NCI-H1417 (cell line): ENCODE data around the gene DISP3.
A peak's percentile ranks its signal among the peaks of the same experiment; 100 is the strongest.

Experiments
- DNase-seq, 3 experiments: peaks; one replicate each; lab custom pipeline; 2025; lab: John Stamatoyannopoulos, UW

Gene DISP3

DNA sequence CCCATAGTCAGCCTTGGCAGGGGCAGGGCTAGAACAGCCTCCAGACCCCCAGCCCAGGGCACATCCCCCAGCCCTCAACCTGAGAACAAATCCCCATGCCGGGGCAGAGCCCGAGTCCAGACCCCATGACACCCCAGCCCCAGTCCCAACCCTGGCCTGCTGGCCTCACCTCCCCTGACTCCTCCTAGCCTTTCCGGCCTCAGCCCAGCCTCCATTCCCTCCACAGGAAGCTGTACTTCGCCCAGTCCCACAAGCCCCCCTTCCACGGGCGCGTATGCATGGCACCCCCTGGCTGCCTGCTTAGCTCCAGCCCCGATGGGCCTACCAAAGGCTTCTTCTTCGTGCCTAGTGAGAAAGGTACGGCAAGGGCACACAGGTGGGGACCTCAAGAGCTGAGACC, 50.4 kb downstream of the DISP3 start:
- no peak for DNase-seq

DNA sequence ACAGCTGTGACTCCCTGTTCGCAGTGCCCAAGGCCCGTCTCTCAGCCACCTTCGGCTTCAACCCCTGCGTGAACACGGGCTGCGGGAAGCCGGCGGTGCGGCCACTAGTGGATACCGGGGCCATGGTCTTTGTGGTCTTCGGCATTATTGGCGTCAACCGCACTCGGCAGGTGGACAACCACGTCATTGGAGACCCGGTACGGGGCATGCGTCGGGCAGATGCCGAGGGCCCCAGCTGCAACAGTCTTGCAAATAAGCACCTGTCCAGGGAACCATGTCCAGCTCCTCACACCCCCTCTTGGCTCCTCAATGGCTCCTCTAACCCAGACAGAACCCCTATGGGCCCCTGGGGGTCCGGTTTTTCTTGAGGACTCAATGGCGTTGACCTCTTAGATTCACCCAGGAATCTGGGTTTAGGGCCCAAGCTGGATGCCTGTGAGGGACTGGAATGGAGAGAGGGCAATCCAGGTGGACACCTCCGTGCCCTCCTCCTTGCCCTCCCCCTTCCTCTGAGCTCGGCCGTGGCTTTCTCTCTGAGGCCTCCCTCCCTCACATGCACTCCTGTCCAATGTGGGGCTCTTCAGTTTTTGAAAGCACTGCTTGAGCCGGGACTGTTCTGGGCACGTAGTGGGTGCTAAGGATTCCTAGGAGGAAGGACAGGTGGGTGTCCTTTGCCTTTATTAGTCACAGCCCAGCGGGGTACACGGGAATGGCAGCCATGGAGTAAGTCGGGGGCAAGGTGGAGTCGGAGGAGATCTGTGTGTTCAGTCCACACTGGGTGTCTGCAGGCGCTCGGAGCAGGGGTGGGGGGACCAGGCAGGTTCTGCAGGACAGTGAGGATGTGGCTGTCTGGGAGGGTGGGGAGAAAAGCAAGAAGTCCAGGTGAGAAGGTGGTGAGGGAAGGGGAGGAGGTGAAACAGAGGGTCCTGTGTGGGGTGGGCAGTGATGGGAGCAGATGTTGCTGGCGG, 51.1 kb downstream of the DISP3 start:
- no peak for DNase-seq

DNA sequence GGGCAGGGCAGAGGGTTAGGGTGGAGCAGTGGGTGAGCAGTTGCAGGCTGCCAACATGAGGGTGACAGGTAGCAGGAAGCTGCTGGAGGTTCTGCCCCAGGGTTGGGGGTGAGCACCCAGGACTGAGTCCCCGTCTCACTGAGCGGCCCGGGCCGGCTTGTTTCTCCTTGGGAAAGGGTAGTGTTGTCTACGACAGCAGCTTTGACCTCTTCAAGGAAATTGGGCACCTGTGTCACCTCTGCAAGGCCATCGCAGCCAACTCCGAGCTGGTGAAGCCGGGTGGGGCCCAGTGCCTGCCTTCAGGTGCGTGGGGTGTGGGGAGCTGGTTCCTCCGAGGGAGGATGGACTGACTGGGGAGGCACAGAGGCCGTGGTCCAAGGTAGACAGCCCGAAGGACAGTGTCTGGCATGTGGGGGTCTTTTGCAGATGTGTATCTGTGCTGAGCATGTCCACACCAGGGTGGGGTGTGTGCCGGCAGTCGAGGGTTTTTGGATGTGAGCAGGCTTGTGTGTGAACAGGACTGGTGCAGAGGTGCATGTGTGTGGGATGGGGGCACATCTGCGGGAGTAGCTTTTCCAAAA, 51.9 kb downstream of the DISP3 start:
- no peak for DNase-seq

DNA sequence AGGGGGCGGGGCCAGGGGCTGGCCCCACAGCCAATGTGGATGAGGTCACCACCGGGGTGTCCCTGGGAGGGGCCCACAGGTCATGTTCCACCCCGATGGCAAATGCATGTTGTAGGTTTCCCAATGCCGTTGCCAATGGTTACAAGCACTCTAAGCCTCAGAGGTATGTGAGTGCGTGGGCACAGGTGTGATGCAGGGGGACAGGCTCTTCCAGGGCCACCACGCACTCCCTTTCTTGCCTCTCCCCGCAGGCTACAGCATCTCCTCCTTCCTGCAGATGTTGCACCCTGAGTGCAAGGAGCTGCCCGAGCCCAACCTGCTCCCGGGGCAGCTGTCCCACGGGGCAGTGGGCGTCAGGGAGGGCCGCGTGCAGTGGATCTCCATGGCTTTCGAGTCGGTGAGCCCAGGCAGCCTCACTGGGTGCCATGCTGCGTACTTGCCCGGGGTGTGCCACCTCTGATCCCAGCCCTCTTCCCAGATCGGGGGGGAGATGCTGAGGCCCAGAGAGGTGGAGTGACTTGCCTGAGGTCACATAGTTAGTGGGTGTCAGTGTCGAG, 52.4 kb downstream of the DISP3 start:
- peak in 1 of 3 experiments; percentile 9 for DNase-seq

DNA sequence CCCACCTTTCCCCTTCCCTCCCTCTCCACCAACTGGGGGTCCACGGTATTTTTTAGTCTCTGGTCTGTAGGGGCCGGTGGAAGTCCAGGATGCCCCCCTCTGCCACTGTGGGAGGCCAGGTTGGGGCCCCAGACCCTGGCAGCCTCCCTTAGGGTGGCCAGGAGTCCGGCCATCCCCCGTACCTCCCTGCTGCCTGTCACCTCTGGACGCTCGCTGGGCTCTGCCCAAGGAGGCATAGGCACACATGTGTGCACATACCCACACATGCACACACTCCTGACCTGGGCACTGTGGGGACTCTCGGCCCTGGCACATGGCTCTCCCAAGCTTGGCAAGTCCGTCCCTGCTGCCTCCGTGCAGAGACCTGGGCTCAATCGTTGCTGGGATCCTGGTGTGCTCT, 53.0 kb downstream of the DISP3 start:
- no peak for DNase-seq

DNA sequence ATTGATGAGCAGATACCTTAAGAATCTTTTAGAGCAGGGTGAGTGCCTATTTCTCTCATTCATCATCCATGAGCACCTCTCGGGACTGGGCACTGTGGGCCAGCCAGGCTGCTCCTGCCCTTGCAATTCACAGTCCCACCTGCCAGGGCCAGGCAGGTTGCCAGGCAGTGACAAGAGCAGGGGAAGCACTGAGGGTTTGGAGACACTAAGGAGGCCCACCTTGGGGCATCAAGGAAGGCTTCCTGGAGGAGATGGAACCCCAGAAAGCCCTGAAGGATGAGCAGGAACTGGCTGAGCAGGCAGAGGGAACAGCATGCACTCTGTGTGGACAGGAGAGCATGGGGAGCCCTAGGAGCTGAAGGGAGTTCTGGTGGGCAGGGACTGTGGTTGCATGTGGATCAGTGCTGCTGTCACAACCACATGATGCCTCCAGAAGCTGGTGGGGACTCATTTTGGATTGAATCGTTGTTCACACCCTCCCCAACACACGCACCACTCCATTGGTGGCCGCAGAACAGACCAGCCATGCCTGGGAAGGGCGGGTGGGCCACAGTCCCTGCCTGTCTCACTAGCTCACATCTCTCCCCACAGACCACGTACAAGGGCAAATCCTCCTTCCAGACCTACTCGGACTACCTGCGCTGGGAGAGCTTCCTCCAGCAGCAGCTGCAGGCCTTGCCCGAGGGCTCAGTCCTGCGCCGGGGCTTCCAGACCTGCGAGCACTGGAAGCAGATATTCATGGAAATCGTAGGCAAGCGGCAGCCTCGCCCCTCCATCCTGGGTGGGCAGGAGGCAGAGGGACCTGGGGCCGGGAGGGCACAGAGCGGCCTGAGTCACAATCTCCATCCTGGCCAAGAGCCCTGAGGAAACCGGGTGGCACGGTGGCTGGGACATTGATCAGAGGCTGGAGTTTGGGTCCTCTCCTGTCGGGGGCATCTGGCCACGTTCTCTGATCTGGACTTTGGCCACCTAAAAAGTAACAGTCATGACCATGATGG, 55.1 kb downstream of the DISP3 start:
- no peak for DNase-seq

DNA sequence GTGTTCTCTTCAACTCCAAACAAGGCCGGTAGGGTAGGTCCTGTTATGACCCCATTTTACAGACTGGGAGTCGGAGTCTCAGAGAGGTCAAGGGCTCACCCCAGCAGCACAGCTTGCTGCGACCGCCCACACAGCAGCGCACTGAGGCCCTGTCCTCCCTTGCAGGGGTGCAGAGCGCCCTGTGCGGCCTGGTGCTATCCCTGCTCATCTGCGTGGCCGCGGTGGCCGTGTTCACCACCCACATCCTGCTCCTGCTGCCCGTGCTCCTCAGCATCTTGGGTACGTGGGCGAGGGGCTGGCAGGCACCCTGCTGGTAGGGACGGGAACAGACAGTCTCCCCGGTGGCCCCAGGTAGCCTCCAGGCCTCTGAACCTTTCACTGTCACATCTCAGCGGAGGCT, 55.9 kb downstream of the DISP3 start:
- DNase-seq = no peak

DNA sequence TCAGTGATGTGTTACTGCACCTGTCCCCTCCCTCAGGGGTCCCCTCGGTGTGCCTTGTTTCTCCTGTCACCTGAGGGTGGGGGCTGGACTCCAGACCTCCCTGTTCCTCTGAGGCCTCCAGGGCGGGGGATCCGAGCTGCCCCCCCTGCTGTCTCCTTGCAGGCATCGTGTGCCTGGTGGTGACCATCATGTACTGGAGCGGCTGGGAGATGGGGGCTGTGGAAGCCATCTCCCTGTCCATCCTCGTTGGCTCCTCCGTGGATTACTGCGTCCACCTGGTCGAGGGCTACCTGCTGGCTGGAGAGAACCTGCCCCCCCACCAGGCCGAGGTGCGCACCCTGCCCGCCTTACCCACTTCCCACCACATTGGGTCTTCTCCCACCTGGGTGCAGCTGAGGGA, 56.4 kb downstream of the DISP3 start:
- no peak for DNase-seq

DNA sequence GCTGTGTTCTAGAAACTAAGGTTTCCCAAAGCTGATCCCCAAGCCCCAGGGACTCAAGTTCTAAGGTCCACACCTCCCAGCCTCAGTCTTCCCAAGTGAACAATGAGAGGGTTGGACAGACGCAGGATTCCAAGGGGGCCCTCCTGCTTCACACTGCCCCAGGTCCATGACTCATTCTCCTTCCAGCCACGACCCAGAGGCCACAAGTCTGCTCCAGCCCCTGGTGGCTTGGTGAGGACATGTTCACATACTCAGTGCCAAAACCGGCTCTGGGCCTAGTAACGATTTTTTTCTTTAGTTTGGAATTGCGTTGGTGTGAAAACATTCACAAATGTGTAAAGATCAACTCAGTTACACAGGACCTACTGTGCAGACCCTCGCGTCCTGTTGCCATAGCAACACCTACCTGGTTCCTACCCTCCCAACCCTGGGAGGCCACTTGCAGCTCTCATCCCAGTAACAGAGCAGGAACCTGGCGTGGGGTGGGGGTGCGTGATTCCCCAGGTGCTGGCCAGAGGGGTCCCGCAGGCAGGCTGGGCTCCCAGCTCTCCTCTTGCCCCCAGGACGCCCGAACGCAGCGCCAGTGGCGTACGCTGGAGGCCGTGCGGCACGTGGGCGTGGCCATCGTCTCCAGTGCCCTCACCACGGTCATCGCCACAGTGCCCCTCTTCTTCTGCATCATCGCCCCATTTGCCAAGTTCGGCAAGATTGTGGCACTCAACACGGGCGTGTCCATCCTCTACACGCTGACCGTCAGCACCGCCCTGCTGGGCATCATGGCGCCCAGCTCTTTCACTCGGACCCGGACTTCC, 57.0 kb downstream of the DISP3 start:
- DNase-seq = no peak

DNA sequence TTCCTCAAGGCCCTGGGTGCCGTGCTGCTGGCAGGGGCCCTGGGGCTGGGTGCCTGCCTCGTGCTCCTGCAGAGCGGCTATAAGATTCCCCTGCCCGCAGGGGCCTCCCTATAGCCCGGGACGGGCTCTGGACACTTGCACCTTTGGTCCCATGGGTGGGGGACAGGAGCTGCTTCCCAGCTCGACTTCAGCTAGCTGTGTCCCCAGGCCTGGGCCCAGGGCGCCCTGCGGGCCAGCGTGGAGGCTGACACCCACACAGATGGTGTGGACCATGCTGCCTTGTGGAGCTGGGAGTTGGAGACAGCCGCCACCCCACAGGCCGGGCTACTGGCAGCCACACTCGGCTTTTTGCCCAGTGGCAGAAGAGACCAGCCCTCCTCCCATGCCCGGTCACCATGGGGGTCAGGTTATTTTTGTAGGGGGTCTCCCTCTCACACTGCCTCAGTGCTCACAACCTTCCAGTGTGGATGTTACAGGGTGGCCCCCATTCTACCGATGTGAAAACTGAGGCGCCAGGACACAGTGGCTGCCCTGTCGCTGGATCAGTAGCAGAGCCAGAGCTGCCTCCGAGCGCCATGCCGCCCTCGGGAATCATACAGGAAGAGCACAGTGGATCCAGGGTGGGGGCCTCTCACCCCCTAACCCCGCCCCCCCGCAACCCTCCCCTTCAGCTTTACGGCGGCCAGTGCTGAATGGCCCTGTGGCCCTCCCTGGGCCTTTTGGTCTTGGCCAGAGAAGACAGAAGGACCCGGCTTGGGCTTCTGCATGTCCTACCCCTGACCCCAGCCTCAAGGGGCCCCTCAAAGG, 57.8 kb downstream of the DISP3 start:
- no peak for DNase-seq

DNA sequence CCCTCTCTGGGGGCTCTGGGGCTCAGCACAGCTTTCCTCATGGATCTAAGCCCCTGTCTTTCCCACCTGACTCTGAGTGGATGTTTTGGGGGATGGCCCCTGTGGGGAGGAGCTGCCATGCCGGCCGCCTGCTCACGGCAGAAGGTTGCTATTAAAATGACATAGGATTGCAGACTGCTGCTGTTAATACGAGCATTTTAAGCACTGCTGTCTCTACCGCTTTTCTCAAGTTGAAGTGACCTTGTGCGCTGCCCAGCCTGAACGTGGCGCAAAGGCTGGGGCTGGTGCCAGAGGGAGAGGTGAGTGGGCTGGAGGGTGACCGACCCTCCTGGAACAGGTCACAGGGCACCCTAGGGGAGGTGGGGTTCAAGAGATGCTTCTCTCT, 58.4 kb downstream of the DISP3 start:
- DNase-seq = no peak

DNA sequence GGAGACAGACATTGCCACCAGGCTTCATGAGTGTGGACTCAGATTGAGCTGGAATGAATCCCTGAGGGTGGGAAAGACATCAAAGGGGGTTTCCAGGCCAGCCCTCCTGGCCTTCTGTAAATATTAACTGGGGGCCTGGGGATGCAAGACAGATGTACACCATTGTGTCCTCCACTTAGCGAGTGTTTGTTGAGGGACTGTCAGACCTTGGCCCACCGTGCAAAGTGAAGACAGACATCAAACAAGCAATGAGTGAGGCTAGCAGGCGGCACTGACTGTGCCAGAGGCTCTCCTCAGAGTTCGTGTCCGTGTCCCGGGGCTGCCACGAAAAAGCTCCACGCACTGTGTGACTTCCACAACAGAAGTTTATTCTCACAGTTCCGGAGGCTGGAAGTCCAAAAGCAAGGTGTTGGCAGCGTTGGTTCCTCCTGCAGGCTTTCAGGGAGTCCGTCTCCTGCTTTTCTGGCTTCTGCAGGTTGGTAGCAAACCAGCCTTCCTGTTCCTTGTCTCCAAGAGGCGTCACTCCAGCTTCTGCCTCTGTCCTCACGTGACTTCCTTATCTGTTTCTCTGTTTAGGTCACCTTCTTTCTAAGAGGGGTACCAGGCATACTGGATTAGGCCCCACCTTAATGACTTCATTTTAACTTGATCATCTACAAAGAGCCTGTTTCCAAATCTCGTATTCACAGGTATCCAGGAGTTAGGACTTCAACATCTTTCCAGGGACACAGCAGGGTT, 59.1 kb downstream of the DISP3 start:
- no peak for DNase-seq

DNA sequence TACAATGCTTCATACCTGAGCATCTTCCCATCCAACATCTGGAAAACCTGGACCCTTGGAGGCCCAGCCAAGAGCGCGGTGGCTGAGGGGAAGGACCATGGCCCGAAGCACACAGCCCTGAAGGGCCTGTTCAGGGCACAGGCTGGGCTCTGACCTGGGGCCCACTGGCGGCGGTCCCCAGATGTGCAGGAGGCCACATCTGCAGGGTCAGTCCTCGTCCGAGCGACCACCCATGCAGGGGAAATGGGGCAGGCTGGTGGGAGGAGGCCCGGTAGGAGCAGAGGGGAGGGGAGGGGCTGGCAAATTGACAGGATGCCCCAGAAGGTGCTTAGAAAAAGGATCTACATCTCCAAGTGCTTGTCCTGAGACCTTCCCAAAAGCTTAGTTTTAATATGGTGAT, 59.9 kb downstream of the DISP3 start:
- no peak for DNase-seq

DNA sequence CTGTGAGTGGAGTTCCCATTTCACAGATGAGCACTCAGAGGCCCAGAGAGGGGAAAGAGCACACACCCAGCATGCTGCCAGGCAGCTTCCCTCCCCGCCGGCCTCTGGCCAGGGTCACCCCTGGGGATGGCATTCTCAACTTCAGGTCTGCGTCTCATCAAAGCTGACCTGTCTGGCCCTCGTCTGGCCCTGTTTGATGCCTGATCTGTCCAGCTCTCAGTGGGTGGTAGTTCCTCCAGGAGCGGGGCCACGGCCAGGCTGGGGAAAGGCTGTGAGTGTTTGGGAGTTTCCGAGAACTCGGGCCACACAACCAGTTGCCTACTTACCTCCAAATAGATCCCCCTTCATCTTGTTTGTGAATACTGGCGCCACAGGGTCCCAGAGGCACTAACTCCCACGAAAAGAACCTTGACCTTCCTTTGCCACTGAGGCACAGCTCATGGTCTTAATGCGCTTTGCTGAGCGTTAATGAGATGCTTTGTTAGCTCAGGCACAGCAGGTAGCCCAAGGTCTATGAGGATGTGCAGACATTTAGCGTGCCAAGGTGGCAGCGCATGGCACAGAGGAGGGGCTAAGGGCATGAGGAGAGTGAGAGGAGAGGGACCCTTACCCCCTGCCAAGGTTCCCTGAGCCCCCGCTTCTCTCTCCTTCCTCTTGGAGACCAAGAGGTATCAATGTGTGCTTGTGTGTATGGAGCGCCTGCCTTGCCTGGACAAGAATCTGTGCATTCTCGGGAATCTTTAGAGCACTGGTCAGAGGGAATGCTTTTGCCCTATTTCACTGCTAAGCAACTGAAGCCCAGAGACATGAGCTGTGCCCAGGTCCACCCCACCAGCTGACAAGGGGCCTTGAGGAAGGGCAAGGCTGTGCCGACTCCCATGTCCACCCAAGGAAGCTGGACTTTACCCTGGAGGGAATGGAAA, 61.2 kb downstream of the DISP3 start:
- DNase-seq = peak in 2 of 3 experiments; percentile 20 to 66

DNA sequence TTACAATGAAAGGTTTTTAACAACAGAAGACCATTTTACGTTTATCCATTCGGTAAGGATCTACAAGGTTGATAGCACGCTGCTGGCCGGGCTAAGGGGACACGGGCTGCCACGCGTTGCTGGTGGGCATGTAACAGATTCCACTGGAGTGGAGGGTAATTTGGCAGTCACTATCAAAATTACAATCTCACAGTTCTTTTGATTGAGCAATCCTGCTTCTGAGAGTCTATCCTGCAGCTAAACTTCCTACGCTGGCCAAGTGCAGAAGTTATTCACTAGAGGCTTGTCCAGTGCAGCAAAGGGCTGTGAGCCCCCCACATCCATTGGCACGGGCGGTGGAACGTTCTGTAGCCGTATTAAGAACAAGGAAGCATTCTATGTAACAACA, 61.8 kb downstream of the DISP3 start:
- no peak for DNase-seq

DNA sequence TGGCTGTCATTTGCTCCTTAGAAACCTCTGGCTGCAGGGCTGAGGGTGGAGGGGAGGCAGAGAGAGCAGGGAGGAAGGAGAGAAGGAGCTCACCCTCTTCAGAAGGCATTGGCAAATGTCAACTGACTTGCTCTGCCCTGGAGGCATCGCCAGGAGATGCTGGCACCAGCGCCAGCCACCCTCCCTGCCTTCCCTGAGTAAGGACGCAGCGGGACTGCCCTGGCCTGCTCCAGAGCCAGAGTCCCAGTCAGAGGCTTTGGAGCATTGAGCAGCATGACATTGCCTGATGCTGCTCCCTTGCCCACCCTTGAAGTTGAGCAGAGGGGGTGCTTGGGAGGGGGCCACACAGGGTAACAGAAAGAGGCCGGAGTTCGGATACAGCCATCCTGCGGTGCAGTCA, 62.3 kb downstream of the DISP3 start:
- no peak for DNase-seq

DNA sequence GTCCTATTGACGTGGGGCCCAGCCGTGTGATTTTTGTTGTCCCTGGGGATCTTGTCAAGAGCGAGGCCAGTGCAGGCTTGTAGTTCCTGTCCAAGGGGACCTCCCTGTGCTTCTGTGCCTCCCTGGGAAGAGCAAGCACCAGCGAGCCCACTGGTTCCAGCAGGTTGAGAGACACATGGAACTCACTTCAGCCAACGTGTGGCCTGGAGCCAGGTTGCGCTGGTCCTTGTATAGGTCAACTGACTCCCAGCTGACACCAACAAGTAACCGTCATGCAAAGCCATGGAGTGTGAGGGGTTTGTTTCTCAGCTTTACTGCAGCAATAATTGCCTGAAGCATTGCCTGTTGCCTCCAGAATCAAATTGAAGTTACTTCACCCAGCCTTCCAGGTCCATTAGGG, 63.0 kb downstream of the DISP3 start:
- peak in 1 of 3 experiments; percentile 12 for DNase-seq

DNA sequence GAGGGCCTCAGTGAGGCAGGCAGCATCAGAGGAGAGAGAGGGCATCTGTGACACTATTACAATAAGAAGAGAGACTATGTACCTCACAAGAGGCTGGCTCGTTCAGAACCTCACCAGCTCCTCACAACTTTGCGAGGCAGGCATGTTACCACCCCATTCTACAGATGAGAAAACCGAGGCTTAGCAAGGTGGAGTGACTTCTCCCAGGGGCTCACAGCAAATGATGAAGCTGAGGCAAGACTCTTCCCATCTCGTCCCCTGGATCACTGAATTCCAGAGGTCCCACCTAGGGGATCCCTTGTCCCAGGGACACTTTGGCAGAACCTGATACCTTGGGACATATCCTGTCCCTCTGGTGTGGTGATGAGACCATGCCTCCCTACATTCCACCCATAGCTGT, 64.4 kb downstream of the DISP3 start:
- DNase-seq = no peak

DNA sequence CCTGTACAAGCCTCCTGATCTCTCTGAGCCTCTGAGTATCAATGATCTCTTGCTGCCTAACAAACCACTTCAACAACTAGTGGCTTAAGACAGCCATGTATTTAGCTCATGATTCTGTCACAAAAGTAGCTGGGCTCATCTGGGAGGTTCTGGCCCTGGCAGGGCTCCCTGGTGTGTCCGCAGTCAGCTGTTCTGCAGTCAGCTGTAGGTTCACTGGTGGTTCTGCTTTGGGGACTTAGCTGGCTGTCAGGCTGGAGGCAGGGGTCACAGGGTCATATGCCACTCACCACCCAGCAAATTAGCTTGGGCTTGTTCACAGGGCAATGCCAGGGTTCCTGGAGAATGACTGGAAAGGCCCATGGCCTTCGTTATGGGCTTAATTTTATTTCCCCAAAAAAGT, 64.8 kb downstream of the DISP3 start:
- DNase-seq = no peak
